HepG2 (cell line): ENCODE measurements around the gene PTGDS. TPM values are rescaled to one million over a fixed set of nuclear protein-coding genes. Genes with fewer than 3 reads are reported as not detected.
A peak's percentile ranks its signal among the peaks of the same experiment; 100 is the strongest.

Experiments
- GATAD1 ChIP-seq: IDR thresholded peaks from 2 replicates; pipeline ENCODE4 v1.6.1; 2016; ENCODE audit warnings: missing genetic modification reagents, missing compliant biosample characterization
- HDAC1 ChIP-seq: sonication (generic); formaldehyde crosslinking; IDR thresholded peaks from 2 replicates; pipeline ENCODE4 v1.5.1; 2020; ENCODE audit warnings: mild to moderate bottlenecking, missing genetic modification reagents
- HDAC2 ChIP-seq: sonication (generic); formaldehyde crosslinking; IDR thresholded peaks from 2 replicates; pipeline ENCODE4 v1.4.0; 2020; ENCODE audit warnings: missing genetic modification reagents
- HNRNPL ChIP-seq: fragments of 200-400 bp; formaldehyde crosslinking; IDR thresholded peaks from 2 replicates; pipeline ENCODE4 v1.6.1; 2017; ENCODE audit warnings: mild to moderate bottlenecking, low read depth, low read length
- IRF2 ChIP-seq: IDR thresholded peaks from 2 replicates; pipeline ENCODE4 v1.6.1; 2018; ENCODE audit warnings: missing genetic modification reagents, missing compliant biosample characterization
- KDM5B ChIP-seq: sonication (generic); formaldehyde crosslinking; IDR thresholded peaks from 2 replicates; pipeline ENCODE4 v1.4.0; 2020; ENCODE audit warnings: missing genetic modification reagents, mild to moderate bottlenecking, borderline replicate concordance
- KLF16 ChIP-seq, 2 experiments: sonication (generic) in 1 of 2; formaldehyde crosslinking in 1 of 2; IDR thresholded peaks; 2 replicates each; pipeline versions ENCODE4 v1.6.1 to v1.8.0; 2016 to 2023; ENCODE audit warnings: missing genetic modification reagents in 2 of 2, missing compliant biosample characterization in 1 of 2
- NR2F6 ChIP-seq, 2 experiments: IDR thresholded peaks; 2 replicates each; pipeline ENCODE4 v1.6.1; 2016; ENCODE audit warnings: antibody characterized with exemption in 1 of 2, mild to moderate bottlenecking in 1 of 2
- SOX5 ChIP-seq: IDR thresholded peaks from 2 replicates; pipeline ENCODE4 v1.6.1; 2016; ENCODE audit warnings: borderline replicate concordance
- THRA ChIP-seq: sonication (generic); formaldehyde crosslinking; IDR thresholded peaks from 2 replicates; pipeline ENCODE4 v1.4.0; 2020; ENCODE audit warnings: missing genetic modification reagents, borderline replicate concordance
- ZBTB2 ChIP-seq: sonication (generic); formaldehyde crosslinking; IDR thresholded peaks from 2 replicates; pipeline ENCODE4 v1.8.0; 2022; ENCODE audit warnings: low read depth, missing genetic modification reagents
- ZNF274 ChIP-seq: sonication (generic); formaldehyde crosslinking; IDR thresholded peaks from 2 replicates; pipeline ENCODE4 v1.5.1; 2020; ENCODE audit warnings: mild to moderate bottlenecking, missing genetic modification reagents
- ZNF607 ChIP-seq: sonication (generic); formaldehyde crosslinking; IDR thresholded peaks from 2 replicates; pipeline ENCODE4 v1.5.1; 2020; ENCODE audit warnings: missing genetic modification reagents, mild to moderate bottlenecking, borderline replicate concordance
- ZSCAN21 ChIP-seq: sonication (generic); formaldehyde crosslinking; IDR thresholded peaks from 2 replicates; pipeline ENCODE4 v1.8.0; 2022; ENCODE audit warnings: mild to moderate bottlenecking, missing genetic modification reagents, moderate library complexity, borderline replicate concordance
- ZSCAN29 ChIP-seq: sonication (generic); formaldehyde crosslinking; conservative IDR thresholded peaks from 2 replicates; pipeline ENCODE4 v1.4.0; 2020; ENCODE audit warnings: mild to moderate bottlenecking, missing genetic modification reagents
- ZSCAN31 ChIP-seq: sonication (generic); formaldehyde crosslinking; IDR thresholded peaks from 2 replicates; pipeline ENCODE4 v1.5.0; 2020; ENCODE audit warnings: low read depth, mild to moderate bottlenecking, missing genetic modification reagents
- ZXDC ChIP-seq: sonication (generic); formaldehyde crosslinking; IDR thresholded peaks from 2 replicates; pipeline ENCODE4 v1.5.0; 2020; ENCODE audit warnings: mild to moderate bottlenecking, missing genetic modification reagents
- polyA plus RNA-seq, 8 experiments: library from polyadenylated mRNA; depleted of rRNA in 3 of 8; stranded (reverse) in 7 of 8; unstranded in 1 of 8; fragments of >200 nt; fragmentation: Illumina TruSeq in 4 of 8; extraction: Trizol in 4 of 8; gene quantifications; 2 replicates each; pipeline versions ENCODE4 v1.2.1 to v1.2.3, GENCODE V29; 2011 to 2016; ENCODE audit warnings: low read depth in 4 of 8, missing spikeins in 1 of 8, mixed read lengths in 1 of 8; ENCODE audit not compliant: insufficient read depth in 1 of 8
- total RNA-seq, 5 experiments: library from RNA; depleted of rRNA; stranded (reverse); fragments of >200 nt; fragmentation: Illumina TruSeq; extraction: Trizol; gene quantifications; 2 replicates each; pipeline ENCODE4 v1.2.3, GENCODE V29; 2016; ENCODE audit warnings: low read depth in 1 of 5
- TF ChIP-seq, protein P1 (sequence below): sonication (generic); formaldehyde crosslinking; IDR thresholded peaks from 2 replicates; pipeline ENCODE4 v1.8.1; 2023; ENCODE audit warnings: mild to moderate bottlenecking, missing genetic modification reagents, borderline replicate concordance
- TF ChIP-seq, protein P2 (sequence below): sonication (generic); formaldehyde crosslinking; IDR thresholded peaks from 2 replicates; pipeline ENCODE4 v1.8.1; 2023; ENCODE audit warnings: mild to moderate bottlenecking, moderate library complexity, missing genetic modification reagents
- TF ChIP-seq, protein P3 (sequence below): sonication (generic); formaldehyde crosslinking; IDR thresholded peaks from 2 replicates; pipeline ENCODE4 v1.4.0; 2020; ENCODE audit warnings: missing genetic modification reagents

Gene PTGDS
- total and polyA plus RNA-seq, 2 of the 13 experiments (the other 11 are each of a cell fraction or from before 2014, with no cell fraction given), result 0.33 to 0.50 TPM

DNA sequence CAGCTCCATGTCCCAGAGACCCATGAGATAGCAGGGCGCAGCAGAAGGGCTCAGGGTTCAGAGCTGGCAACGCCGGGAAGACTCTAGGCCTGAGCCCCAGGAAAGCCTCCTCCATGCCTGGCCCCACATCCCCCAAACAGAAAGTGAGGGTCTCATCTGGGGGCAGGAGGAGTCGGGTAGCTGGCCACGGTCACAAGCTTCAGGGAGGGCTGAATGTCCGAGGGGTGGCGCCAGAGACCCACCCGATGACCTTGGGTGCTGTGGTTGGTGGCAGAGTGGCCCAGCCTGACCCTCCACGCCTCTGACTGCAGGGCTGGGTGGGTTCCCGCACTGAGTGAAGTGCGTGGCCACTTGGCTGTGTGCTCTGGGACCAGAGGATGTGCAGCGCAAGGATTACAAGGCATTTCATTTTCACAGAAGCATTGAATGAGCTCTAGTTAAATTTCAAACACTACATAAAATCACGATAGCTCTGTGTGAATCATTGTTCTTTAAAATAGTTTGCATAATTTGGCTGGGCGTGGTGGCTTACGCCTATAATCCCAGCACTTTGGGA is 29.3 kb upstream of the PTGDS start (continued):
- no peak for TF ChIP-seq ZBTB2
- peak; percentile 52; the same call in 1 of the 2 replicates for TF ChIP-seq HDAC1 (CRISPR knock-in tag)
- TF ChIP-seq, protein P1, sequence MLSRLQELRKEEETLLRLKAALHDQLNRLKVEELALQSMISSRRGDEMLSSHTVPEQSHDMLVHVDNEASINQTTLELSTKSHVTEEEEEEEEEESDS, result no peak
- peak; percentile 24; the same call in 1 of the 2 replicates for TF ChIP-seq SOX5
- TF ChIP-seq KLF16 (CRISPR knock-in tag; IDR thresholded peaks at IDR 0.05), result peak in 1 of 2 experiments; percentile 32; a peak in 1 of 4 replicates
- 0 out of 2 replicates have a peak, but pooled peaks have one; percentile 26 for TF ChIP-seq ZSCAN31 (CRISPR knock-in tag)
- TF ChIP-seq ZNF274, result 0 out of 2 replicates have a peak, but pooled peaks have one; percentile 57
- TF ChIP-seq, protein P2, sequence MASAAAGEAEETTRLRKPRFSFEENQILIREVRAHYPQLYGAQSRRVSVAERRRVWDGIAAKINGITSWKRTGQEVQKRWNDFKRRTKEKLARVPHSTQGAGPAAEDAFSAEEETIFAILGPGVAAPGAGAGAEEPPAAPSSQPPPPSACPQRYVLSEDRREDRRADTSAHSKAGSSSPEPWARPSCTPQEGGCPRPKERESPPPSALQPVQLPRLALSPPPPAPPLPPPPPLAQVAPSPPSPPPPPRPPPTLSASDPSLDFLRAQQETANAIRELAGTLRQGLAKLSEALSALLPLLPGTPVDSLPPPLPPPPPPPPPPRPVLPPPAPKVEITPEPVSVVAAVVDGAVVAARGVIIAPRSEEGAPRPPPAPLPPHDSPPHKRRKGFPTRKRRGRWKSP (CRISPR knock-in tag), result 0 out of 2 replicates have a peak, but pooled peaks have one; percentile 37
- peak; percentile 20; the same call in 1 of the 2 replicates for TF ChIP-seq NR2F6 (IDR thresholded peaks at IDR 0.05)
- peak; percentile 74 for TF ChIP-seq NR2F6 (CRISPR knock-in tag; IDR thresholded peaks at IDR 0.05)
- TF ChIP-seq HNRNPL, result peak; percentile 70; the same call in 1 of the 2 replicates
- TF ChIP-seq IRF2 (CRISPR knock-in tag), result 0 out of 2 replicates have a peak, but pooled peaks have one; percentile 36
- TF ChIP-seq, protein P3, sequence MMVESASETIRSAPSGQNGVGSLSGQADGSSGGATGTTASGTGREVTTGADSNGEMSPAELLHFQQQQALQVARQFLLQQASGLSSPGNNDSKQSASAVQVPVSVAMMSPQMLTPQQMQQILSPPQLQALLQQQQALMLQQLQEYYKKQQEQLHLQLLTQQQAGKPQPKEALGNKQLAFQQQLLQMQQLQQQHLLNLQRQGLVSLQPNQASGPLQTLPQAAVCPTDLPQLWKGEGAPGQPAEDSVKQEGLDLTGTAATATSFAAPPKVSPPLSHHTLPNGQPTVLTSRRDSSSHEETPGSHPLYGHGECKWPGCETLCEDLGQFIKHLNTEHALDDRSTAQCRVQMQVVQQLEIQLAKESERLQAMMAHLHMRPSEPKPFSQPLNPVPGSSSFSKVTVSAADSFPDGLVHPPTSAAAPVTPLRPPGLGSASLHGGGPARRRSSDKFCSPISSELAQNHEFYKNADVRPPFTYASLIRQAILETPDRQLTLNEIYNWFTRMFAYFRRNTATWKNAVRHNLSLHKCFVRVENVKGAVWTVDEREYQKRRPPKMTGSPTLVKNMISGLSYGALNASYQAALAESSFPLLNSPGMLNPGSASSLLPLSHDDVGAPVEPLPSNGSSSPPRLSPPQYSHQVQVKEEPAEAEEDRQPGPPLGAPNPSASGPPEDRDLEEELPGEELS (CRISPR knock-in tag), result peak; percentile 43; the same call in 1 of the 2 replicates
- peak; percentile 84; the same call in 1 of the 2 replicates for TF ChIP-seq THRA (CRISPR knock-in tag)
- TF ChIP-seq ZSCAN29 (CRISPR knock-in tag), result no peak
- TF ChIP-seq ZXDC (CRISPR knock-in tag), result no peak
- TF ChIP-seq GATAD1 (CRISPR knock-in tag), result 0 out of 2 replicates have a peak, but pooled peaks have one; percentile 18
- TF ChIP-seq ZSCAN21 (CRISPR knock-in tag), result 0 out of 2 replicates have a peak, but pooled peaks have one; percentile 50
- 0 out of 2 replicates have a peak, but pooled peaks have one; percentile 32 for TF ChIP-seq KDM5B
- TF ChIP-seq ZNF607 (CRISPR knock-in tag), result peak; percentile 53; the same call in 1 of the 2 replicates
- peak; percentile 44; the same call in 1 of the 2 replicates for TF ChIP-seq HDAC2 (CRISPR knock-in tag)
